ENCODE data around the gene DNASE1L1. TPM values are rescaled to one million over a fixed set of nuclear protein-coding genes. Genes with fewer than 3 reads are reported as not detected.
A peak's percentile ranks its signal among the peaks of the same experiment; 100 is the strongest.

DNASE1L1 gene
- total and polyA plus RNA-seq, 2 donors (not counting 1 experiment from before 2014, with no cell fraction given), result 24.6 to 49.2 TPM

DNA sequence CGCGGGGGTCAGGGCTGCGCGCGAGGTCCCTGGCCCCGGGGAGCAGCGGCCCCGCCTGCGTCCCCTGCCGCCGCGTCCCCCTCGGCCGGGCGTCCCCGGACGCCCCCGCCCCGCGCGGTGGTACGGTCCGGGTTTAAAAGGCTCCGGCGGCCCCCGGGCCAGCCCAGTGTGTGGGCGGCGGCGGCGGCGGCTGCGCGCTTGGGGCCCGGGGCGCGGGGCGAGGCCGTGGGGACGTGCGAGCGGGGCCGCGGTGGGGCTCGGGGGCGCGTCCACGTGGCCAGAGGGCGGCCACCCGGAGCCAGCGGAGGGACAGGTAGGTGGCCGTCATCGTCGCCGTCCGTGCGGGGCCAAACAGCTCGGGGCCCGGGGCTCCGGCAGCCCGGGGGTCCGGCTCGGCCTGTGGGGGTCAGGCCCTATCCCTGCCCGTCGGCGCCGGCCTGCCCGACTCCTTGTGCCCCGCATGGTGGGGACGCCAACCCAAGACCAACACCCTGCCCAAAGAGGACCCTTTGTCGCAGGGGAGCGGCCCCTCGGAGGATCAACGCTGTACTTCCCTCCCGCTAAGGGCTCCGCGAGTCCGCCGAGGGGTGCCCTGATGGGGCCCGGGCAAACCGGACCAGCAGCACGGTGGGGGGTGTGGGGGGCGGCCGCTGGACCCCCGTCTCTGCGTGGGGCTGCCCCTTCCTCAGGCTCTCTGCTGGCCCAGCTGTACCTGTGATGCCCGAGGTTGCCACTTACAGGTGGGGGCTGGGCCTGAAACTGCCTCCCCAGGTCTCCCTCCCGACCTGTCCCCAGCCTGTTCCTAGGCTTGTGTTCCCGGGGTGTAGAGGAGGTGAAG, 49.3 kb upstream of the DNASE1L1 start, which contains the start of gene PLXNA3:
Gene PLXNA3 (plus strand): TSS at position 166 of the 838 bp plus-strand sequence. CDS start 1,903 bp downstream, outside the sequence.
- Histone ChIP-seq H3K27me3 (replicated peaks in 1 of 4; ENCODE audit: control extremely low read depth in 1 of 4, control insufficient read depth in 3 of 4, insufficient read depth in 4 of 4, low read length in 3 of 4) (no peaks in the 10 kb centered on the region), H3K9me3 (ENCODE audit: control extremely low read depth in 1 of 3, control insufficient read depth in 2 of 3, insufficient read depth in 1 of 3, low read length in 2 of 3) (no peaks in the 10 kb centered on the region), H3K4me3 (ENCODE audit: control extremely low read depth in 1 of 5, extremely low read depth in 1 of 5, insufficient read depth in 1 of 5, low read depth in 2 of 5, low read length in 4 of 5) (peak within 1 kb of the TSS; percentile 23 to 69 (median 61)), H3K79me2 (ENCODE audit: control insufficient read depth, insufficient read depth, low read length) (peaks cover 22% of the 10 kb centered on the region), H3K27ac (ENCODE audit: low read length in 2 of 2) (peak within 1 kb of the TSS; percentile 24 to 66), H2AFZ (ENCODE audit: insufficient read depth, low read depth, low read length, poor library complexity, severe bottlenecking) (peak within 1 kb of the TSS; percentile 68), H3K4me2 (replicated peaks; ENCODE audit: low read depth, low read length, poor library complexity, severe bottlenecking) (peak within 1 kb of the TSS; percentile 85), H3K36me3 (replicated peaks in 1 of 2; ENCODE audit: control extremely low read depth in 1 of 2, control insufficient read depth in 1 of 2, extremely low read depth in 1 of 2, insufficient read depth in 2 of 2, low read length in 1 of 2) (peaks cover 0 to 5% of the 10 kb centered on the region in 2 experiments), H3K4me1 (ENCODE audit: control insufficient read depth in 2 of 2, insufficient read depth in 2 of 2, low read length in 2 of 2) (peaks cover 6 to 18% of the 10 kb centered on the region in 2 donors), H4K20me1 (ENCODE audit: control insufficient read depth, insufficient read depth, low read length, poor library complexity, severe bottlenecking) (no peaks in the 10 kb centered on the region), H3K9ac (ENCODE audit: low read length) (peak within 1 kb of the TSS; percentile 64)
- Mint-ChIP-seq H3K27me3 (no peaks in the 10 kb centered on the region), H3K27ac (peak within 1 kb of the TSS; percentile 96), H3K4me3 (peak within 1 kb of the TSS; percentile 95), H3K4me1 (peaks cover 14% of the 10 kb centered on the region), H3K9me3 (ENCODE audit: insufficient read depth) (no peaks in the 10 kb centered on the region)
- WGBS (ENCODE audit: insufficient coverage), result under 1% methylated on average over 65 of the region's 88 CpGs
- ATAC-seq (ENCODE audit: low read depth) (peak; percentile 79), DNase-seq (peak; percentile 86)
- TF ChIP-seq EZH2 (IDR thresholded peaks at IDR 0.05; ENCODE audit: borderline replicate concordance, insufficient read depth, low read depth, low read length, poor library complexity, severe bottlenecking), result no peak
- TF ChIP-seq, protein P1, sequence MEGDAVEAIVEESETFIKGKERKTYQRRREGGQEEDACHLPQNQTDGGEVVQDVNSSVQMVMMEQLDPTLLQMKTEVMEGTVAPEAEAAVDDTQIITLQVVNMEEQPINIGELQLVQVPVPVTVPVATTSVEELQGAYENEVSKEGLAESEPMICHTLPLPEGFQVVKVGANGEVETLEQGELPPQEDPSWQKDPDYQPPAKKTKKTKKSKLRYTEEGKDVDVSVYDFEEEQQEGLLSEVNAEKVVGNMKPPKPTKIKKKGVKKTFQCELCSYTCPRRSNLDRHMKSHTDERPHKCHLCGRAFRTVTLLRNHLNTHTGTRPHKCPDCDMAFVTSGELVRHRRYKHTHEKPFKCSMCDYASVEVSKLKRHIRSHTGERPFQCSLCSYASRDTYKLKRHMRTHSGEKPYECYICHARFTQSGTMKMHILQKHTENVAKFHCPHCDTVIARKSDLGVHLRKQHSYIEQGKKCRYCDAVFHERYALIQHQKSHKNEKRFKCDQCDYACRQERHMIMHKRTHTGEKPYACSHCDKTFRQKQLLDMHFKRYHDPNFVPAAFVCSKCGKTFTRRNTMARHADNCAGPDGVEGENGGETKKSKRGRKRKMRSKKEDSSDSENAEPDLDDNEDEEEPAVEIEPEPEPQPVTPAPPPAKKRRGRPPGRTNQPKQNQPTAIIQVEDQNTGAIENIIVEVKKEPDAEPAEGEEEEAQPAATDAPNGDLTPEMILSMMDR (IDR thresholded peaks at IDR 0.05), result no peak
- intact Hi-C loops (cut with micrococcal nuclease), result loop anchor here (5.0 kb wide), 3 partner anchors 34 to 59 kb away; partner anchors contain the start of genes FAM3A, SLC10A3 and TAFAZZIN
- POLR2A ChIA-PET, result interaction anchor here (0.6 to 2.2 kb wide), 10 partner anchors 15 to 1518 kb away, joined by 3 to 7 read pairs (median 4); partner anchors contain the start of genes LAGE3, RPL10, TAFAZZIN and UBL4A
- CTCF ChIA-PET, result interaction anchor here (1.0 to 2.5 kb wide), 3 partner anchors 18 to 69 kb away, joined by 3 to 8 read pairs (median 3); partner anchors contain the start of gene SLC10A3

All from B cell (primary cell).